Liver (tissue), 3 donors: ENCODE results near the gene RSL1D1.
"Not testable (repeated sequence)": the region's sequence is repeated elsewhere in the genome, so short reads cannot be mapped to it uniquely, and the experiment has no call there.

Experiments
- EGR1 ChIP-seq, 2 donors: IDR thresholded peaks; 2 replicates each; pipeline ENCODE4 v1.6.1; 2016 to 2018; ENCODE audit warnings: antibody characterized with exemption in 2 of 2, low read depth in 2 of 2
- FOXA1 ChIP-seq: IDR thresholded peaks from 2 replicates; pipeline ENCODE4 v1.6.1; 2016; ENCODE audit warnings: antibody characterized with exemption
- RAD21 ChIP-seq, 2 donors: IDR thresholded peaks; 2 replicates each; pipeline ENCODE4 v1.6.1; 2016; ENCODE audit warnings: antibody characterized with exemption in 2 of 2, mild to moderate bottlenecking in 2 of 2
- SP1 ChIP-seq: IDR thresholded peaks from 2 replicates; pipeline ENCODE4 v1.6.1; 2018; ENCODE audit warnings: antibody characterized with exemption, mild to moderate bottlenecking
- TAF1 ChIP-seq: conservative IDR thresholded peaks from 2 replicates; pipeline ENCODE4 v1.6.1; 2016; ENCODE audit warnings: antibody characterized with exemption, mild to moderate bottlenecking
- YY1 ChIP-seq: IDR thresholded peaks from 2 replicates; pipeline ENCODE4 v1.6.1; 2016; ENCODE audit warnings: antibody characterized with exemption, mild to moderate bottlenecking
- TF ChIP-seq, protein P1 (sequence below): fragments of 150-350 bp; IDR thresholded peaks from 2 replicates; pipeline ENCODE4 v1.5.1; 2017; ENCODE audit warnings: improper control_type of control experiment, low read depth, low read length; ENCODE audit not compliant: missing input control
- TF ChIP-seq, protein P2 (sequence below): IDR thresholded peaks from 2 replicates; pipeline ENCODE4 v1.6.1; 2016; ENCODE audit warnings: antibody characterized with exemption
- donor health status: healthy.
- donor health status: healthy.

DNA sequence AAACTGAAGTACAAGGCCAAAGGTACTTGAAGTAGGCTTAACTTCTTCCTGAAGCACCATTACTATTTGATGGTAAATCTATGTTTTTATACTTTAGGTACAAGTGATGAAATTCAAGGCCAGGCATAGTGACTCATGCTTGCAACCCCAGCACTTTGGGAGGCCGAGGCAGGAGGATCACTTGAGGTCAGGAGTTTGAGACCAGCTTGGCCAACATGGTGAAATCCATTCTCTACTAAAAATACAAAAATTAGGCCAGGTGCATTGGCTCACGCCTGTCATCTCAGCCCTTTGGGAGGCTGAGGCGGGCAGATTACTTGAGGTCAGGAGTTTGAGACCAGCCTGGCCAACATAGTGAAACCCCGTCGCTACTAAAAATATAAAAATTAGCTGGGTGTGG is 27.7 kb downstream of the RSL1D1 start:
- TF ChIP-seq, protein P1, sequence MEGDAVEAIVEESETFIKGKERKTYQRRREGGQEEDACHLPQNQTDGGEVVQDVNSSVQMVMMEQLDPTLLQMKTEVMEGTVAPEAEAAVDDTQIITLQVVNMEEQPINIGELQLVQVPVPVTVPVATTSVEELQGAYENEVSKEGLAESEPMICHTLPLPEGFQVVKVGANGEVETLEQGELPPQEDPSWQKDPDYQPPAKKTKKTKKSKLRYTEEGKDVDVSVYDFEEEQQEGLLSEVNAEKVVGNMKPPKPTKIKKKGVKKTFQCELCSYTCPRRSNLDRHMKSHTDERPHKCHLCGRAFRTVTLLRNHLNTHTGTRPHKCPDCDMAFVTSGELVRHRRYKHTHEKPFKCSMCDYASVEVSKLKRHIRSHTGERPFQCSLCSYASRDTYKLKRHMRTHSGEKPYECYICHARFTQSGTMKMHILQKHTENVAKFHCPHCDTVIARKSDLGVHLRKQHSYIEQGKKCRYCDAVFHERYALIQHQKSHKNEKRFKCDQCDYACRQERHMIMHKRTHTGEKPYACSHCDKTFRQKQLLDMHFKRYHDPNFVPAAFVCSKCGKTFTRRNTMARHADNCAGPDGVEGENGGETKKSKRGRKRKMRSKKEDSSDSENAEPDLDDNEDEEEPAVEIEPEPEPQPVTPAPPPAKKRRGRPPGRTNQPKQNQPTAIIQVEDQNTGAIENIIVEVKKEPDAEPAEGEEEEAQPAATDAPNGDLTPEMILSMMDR: not testable (repeated sequence)
- TF ChIP-seq, protein P2, sequence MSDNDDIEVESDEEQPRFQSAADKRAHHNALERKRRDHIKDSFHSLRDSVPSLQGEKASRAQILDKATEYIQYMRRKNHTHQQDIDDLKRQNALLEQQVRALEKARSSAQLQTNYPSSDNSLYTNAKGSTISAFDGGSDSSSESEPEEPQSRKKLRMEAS: not testable (repeated sequence)
- not testable (repeated sequence) for TF ChIP-seq FOXA1; YY1; RAD21 (IDR thresholded peaks at IDR 0.05); TAF1; EGR1 (IDR thresholded peaks at IDR 0.05; ENCODE audit: low read depth in 2 of 2); SP1
